Right ventricle myocardium inferior (tissue), 1 donor: ENCODE results near the gene VPS26A. TPM values are rescaled to one million over a fixed set of nuclear protein-coding genes. Genes with fewer than 3 reads are reported as not detected.

Source experiments
- ATAC-seq: fragments of 200-7000 bp; cut with Tn5 transposase; one replicate; pipeline ENCODE4 v1.9.1; 2020; ENCODE audit warnings: mild to moderate bottlenecking, moderate library complexity
- DNase-seq: peaks from one replicate; pipeline ENCODE4 v3.0.0; 2021; ENCODE audit errors: missing footprints
- intact Hi-C: fragments of 100-400 bp; cut with DNase I; formaldehyde crosslinking; loops from one replicate; pipeline ENCODE4 v1.11.0; 2022
- long read RNA-seq: library from polyadenylated mRNA; unstranded; transcript quantifications from one replicate; pipeline ENCODE4 v2.0.0, GENCODE V29; 2021
- total RNA-seq: library from RNA; stranded (reverse); fragmentation: NEBNext Ultra II Directional; extraction: Animal tissue kit (Norgen Biotek cat#: 25700); gene quantifications from one replicate; pipeline ENCODE4 v1.2.1, GENCODE V29; 2021
- donor health status: DM: no; HTN: yes; CAD: no; lungs with severe emphysema.

VPS26A gene
- total RNA-seq: 32.5 TPM
- long read RNA-seq, transcript VPS26A-201 (9 exons, 2,697 nt): major isoform, 37 of 40 reads
- long read RNA-seq, partial matches to known transcripts: 1 of 40 reads
- long read RNA-seq, other reads (novel, unspliced or antisense): 2 of 40 reads

GRCh38 chr10:69123747-69124562 lies at the start of gene VPS26A:
Gene VPS26A, plus strand, starts transcription at chr10:69124178. Its CDS starts 100 bp downstream, at chr10:69124278.
- DNase-seq (peak; percentile 99), ATAC-seq (peak; percentile 100)
- intact Hi-C loops: no loop called here

DNA sequence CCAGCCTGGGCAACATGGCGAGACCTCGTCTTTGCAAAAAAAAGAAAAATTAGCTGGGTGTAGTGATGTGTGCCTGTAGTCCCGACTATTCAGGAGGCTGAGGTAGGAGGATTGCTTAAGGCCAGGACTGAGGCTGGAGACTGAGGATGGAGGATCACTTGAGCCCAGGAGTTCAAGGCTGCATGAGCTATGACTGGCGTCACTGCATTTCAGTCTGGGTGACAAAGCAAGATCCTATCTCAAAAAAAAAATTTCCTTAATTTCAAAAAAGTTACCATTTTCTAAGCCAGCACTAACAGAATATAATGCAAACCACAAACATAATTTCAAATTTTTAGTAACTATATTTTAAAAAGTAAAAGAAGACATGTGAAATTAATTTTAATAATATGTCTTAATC lies 49.4 kb upstream of the VPS26A start:
- DNase-seq (no peak), ATAC-seq (no peak)
- intact Hi-C loops: no loop called here

- intact Hi-C loops: no loop called here
- no peak for ATAC-seq
- no peak for DNase-seq
These were observed 48.5 kb upstream of the VPS26A start for GRCh38 chr10:69075431-69075830.

- intact Hi-C loops: no loop called here
- no peak for DNase-seq
- ATAC-seq: no peak
These were observed 45.7 kb upstream of the VPS26A start for GRCh38 chr10:69078311-69078710.

DNA sequence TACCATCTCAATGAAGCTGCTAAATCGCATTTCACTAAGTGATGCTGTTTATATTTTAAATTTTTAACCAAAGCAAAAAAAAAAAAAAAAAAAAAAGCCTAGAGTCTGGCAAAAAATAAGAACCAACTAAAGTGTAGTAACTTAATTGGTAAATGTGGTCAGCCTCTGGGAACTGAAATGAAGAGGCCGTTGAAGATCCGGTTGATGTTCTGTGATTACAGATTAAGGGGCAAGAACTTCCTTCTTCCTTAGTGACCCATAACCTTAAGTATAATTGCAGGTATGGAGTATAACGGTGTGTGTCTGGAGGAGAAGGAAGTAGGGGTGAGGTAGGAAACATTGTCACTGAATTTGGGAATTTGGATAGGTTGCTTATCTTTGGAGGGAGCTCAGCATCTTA lies 43.8 kb upstream of the VPS26A start:
- DNase-seq (no peak), ATAC-seq (no peak)
- intact Hi-C loops: no loop called here

DNA sequence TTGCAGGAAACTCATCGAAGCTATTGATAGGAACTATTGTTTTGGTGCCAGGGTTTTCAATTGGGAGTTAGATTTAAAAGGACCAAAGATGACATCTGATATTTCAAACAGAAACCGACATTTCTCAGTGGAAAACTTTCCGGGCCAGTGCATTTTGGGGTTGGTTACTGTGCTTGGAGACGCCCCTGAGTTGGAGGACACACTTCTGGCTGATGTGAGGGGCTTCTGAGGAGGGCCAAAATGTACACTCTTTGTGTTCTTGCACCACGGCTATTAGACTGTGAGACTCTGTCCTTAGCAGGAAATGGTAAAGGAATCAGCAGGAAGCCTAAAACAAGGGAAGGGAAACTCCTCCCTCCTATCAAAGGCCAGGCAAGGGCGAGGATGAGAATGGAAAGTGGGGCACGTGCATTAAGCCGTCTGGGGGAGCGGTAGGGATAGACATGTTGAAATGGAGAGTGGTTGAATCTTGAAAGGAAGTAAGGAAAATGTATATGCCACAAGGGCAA lies 37.9 kb upstream of the VPS26A start:
- ATAC-seq (no peak), DNase-seq (no peak)
- intact Hi-C loops: no loop called here

DNA sequence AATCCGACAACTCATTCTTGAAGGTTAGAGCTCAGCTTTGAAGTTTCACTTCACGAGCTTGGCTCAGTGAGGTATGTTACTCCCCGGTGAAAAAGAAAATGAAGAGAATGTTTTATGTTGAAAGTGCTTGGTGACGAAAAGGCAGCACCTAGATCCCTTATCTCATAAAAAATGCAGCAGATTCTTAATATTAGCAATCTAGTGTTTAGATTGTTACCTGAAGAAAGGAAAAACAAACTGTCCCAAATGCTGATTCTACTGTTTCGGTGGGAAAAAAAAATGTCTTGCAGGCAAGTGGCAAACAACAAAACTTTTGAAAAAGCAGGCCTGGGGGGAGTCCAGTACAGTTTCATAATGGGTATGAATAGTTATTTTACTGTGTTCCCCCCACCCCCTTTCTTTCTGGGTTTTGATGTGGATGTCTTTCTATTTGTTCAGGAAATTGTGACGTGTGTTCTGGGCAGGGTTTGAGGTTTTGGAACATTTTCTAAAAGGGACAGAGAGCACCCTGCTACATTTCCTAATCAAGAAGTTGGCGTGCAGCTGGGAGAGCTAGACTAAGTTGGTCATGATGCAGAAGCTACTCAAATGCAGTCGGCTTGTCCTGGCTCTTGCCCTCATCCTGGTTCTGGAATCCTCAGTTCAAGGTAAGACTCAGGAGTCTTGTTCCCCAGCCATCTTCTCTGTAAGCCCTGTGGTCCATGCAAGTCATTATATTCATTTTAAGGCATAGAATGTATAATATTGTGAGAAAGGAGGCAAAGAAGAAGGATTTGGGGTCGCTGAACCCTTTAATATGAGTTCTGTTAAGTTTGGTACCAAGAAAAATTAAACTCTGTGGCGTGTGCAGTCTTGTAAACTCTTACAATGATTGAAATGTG lies 36.1 kb upstream of the VPS26A start, which contains the start of gene SRGN:
SRGN (plus strand) TSS at position 514 of the 881 bp plus-strand sequence; CDS start at position 569, 55 bp downstream.
- intact Hi-C loops: no loop called here
- peak; percentile 88 for ATAC-seq
- peak; percentile 70 for DNase-seq

GRCh38 chr10:69088471-69088769 lies 35.6 kb upstream of the VPS26A start:
- no peak for DNase-seq
- intact Hi-C loops: no loop called here
- ATAC-seq: no peak

DNA sequence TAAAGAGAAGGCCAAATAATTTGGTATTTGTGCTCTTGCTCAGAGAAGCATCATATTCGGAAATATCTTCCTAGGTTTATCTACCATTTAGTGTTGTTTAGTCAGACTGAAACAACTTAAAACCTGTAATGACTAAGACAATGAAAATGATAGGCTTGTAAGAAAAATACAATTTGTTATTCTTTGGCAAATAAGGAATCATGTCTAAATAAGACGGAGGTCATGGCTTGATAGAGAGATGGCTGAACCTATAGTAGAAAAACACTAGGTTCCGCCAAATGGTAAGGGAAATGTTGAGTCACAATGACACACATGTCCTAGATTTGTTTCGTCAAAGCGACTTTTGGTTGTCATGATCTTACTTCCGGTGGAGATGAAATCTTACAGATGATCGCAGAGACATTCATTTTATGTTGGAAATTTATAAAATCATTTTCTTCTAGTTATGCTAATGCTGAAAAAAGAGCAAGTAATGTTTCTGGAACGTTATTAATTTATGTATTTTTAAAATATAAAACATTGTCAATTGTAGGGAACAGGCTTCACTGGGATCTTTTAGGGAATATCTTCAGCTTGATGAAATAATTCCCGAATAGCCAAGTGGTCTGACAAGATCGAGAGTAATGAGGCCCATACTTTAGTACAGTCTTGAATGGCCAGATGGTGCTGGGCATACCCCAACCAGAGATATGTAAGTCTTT lies 35.0 kb upstream of the VPS26A start:
- intact Hi-C loops: no loop called here
- no peak for ATAC-seq

DNA sequence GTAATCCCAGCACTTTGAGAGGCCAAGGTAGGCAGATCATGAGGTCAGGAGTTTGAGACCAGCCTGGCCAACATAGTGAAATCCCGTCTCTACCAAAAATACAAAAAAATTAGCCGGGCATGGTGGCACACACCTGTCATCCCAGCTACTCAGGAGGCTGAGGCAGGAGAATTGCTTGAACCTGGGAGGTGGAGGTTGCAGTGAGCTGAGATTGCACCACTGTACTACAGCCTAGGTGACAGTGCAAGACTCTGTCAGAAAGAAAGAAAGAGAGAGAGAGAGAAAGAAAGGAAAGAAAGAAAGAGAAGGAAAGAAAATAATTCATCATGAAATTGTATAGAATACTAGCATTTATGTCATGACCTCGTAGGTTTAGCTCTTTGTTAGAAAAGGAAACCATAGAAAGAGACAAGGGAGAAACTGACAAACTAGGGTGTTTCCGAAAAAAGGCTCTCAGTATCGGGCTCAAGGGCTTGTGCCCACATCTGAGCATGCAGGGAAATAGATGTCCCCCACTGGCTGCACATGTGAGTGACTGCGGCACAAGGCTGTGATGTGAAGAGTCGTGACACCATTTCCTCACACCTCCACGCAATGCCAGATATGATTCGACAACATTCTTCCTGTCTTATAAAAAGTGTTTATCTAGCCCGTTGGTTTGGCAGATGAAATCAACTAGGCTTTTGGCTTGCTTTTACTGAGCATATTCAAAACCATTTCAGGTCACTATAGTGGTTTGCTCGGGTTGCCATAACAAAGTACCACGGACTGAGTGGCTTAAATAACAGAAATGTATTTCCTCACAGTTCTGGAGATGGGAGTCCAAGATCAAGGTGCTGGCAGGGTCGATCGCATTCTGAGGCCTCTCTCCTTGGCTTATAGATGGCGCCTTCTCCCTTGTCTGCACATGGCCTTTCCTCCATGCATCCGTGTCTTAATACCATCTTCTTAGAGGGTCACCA lies 34.1 kb upstream of the VPS26A start:
- ATAC-seq (no peak), DNase-seq (peak; percentile 73)
- intact Hi-C loops: loop anchor here (5.0 kb wide), 1 partner anchor 103 kb away; the partner anchor contains the start of gene KIFBP

More for the DNA sequence above, 35.0 kb upstream of the VPS26A start:
- DNase-seq: no peak

DNA sequence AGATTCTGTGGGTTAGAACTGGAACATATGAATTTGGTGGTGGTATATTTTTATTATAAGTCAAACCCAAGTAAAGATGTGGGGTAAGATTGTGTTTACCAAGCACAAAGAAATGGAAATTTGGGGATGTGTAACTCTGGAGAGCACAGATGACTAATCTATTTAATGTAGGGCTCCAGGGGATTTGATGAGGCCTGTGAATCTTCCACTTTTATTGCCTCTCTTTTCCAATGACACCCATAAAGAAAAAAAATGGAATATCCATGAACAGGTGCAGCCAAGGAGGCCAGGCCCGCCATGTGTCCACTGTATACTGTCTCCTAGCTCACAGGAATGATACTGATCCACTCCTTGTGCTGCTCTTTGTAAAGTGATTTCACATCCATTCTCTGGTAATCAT lies 33.3 kb upstream of the VPS26A start:
- intact Hi-C loops: loop anchor here (5.0 kb wide), 1 partner anchor 103 kb away; the partner anchor contains the start of gene KIFBP
- no peak for ATAC-seq
- DNase-seq: no peak

DNA sequence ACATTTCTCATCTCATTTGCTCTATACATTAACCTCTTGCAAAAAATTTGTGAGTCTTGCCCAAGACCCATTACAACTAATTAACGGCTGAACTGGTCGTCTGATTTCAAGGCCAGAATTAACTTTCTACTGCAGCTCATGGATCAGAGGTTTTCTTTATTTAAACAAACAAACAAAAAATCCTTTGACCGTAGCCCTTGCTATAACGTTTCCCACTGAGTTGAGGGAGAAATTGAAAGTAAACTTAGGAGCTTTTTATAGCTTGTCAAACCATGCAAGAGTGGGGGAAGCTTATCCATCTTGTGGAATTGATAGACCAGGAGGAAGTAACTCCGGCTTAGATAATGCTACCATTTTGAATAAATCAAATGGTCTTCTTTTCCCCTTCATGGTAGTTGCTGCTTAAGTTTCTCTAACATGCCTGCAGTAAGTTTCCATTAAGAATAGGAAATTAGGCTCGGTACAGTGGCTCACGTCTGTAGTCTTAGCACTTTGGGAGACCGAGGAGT lies 32.8 kb upstream of the VPS26A start:
- ATAC-seq (no peak), DNase-seq (no peak)
- intact Hi-C loops: loop anchor here (5.0 kb wide), 1 partner anchor 104 kb away; the partner anchor contains the start of gene KIFBP

- intact Hi-C loops: loop anchor here (1.0 to 5.0 kb wide), 4 partner anchors 36 to 136 kb away; partner anchors contain the start of genes DDX21 and KIFBP
- DNase-seq (peak; percentile 73), ATAC-seq (peak; percentile 85)
These were observed 30.8 kb upstream of the VPS26A start for GRCh38 chr10:69092959-69093850.

- ATAC-seq (no peak), DNase-seq (no peak)
- intact Hi-C loops: loop anchor here (1.0 to 5.0 kb wide), 4 partner anchors 37 to 137 kb away; partner anchors contain the start of genes DDX21 and KIFBP
These were observed 30.0 kb upstream of the VPS26A start for GRCh38 chr10:69093933-69094332.

DNA sequence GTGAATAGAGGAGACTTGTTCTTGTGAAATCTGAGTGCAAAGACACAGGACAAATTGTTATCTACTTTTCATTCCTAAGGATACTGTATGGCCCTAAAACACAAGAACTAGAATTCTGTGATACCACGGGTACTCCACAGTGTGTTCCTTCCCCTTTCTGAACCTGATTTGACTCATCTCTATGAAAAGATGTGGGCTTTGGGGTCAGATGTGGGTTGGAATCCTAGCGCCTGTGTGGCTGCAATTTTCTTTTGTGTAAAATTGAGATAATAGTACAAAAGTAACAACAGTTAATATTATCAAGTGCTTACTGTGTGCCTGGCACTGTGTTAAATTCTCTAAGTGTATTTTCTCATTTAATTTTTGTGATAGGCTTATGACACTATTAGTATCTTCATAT lies 27.9 kb upstream of the VPS26A start:
- intact Hi-C loops: no loop called here
- ATAC-seq: no peak
- DNase-seq: no peak

GRCh38 chr10:69097729-69098128 lies 26.2 kb upstream of the VPS26A start:
- ATAC-seq (no peak), DNase-seq (no peak)
- intact Hi-C loops: no loop called here
